HG03159 (cell line): Measurements from ENCODE around the gene IARS2.
"Not testable (repeated sequence)": the region's sequence is repeated elsewhere in the genome, so short reads cannot be mapped to it uniquely, and the experiment has no call there.

Source experiments
- ATAC-seq: cut with Tn5 transposase; IDR thresholded peaks from one replicate; pipeline ENCODE4 v1.9.1; 2021; ENCODE audit warnings: mild to moderate bottlenecking, moderate library complexity; ENCODE audit not compliant: unreplicated experiment

IARS2 gene

GRCh38 chr1:220164116-220164515, 70.2 kb downstream of the IARS2 start:
- no peak for ATAC-seq

- ATAC-seq = no peak
Measured at GRCh38 chr1:220164517-220164916, 70.6 kb downstream of the IARS2 start.

DNA sequence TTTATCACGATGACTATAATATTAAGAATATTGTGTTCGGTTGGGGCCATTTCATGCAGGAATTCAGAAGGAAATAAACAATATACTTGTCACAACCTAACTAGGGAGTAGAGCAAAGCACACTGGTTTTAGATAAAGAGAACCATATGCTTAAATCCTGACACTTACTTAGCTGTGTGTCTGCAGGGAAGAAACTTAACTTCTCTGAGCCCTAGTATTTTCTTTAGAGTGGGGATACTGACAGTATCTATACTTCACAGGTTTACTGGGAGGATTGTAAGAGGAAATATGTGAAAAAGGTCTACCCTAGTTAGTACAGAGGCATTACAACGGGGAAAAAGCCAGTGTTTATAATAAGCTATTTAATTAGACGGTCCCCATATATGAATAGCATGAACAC, 72.9 kb downstream of the IARS2 start:
- ATAC-seq = no peak

DNA sequence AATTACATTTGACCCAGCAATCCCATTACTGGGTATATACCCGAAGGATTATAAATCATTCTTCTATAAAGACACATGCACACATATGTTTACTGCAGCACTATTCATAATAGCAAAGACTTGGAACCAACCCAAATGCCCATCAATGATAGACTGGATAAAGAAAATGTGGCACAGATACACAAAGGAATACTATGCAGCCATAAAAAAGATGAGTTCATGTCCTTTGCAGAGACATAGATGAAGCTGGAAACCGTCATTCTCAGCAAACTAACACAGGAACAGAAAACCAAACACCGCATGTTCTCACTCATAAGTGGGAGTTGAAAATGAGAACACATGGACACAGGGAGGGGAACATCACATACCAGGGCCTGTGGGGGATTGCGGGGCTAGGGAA, 76.0 kb downstream of the IARS2 start:
- ATAC-seq = not testable (repeated sequence)

- no peak for ATAC-seq
Measured at GRCh38 chr1:220170836-220171526, 77.0 kb downstream of the IARS2 start.

- no peak for ATAC-seq
Measured at GRCh38 chr1:220176540-220176939, 82.6 kb downstream of the IARS2 start.

GRCh38 chr1:220182111-220182510, 88.2 kb downstream of the IARS2 start:
- no peak for ATAC-seq

DNA sequence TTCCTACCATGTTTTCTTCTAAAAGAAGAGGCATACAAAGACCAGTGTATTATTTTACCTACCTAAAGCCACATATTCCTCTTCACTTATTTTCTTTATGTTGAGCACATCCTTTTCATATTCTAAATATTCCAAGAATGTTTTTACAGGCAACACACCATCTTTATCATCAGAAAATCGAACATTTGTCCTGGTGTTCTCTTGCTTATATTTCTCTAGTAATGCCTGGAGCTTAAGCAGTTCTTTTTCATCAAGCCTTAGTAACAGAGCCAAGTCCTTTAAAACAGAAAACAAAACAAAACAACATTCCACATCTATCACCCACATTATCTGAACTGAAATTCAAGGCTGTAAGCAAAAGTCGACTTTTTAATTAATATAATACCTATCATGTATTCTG, 88.7 kb downstream of the IARS2 start:
- ATAC-seq = no peak

DNA sequence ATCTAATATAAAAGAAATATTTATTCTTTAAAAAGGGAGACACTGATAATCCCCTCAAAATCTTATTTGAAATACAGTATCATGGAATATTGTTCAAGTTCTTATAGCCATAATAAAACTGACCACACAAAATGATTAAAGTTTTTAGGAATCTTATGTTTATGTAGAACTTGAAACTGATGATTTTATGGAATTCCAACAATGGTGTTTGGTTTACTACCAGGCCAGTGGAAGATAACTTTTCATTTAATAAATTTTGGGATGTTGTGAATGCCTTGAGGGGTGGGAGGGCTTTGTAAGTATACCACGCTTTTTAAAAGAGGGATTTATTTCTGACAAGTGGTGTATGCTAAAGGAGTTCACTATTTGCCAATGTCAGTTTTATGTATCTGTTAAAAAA, 90.6 kb downstream of the IARS2 start:
- no peak for ATAC-seq

GRCh38 chr1:220186752-220187151, 92.8 kb downstream of the IARS2 start:
- ATAC-seq = no peak

DNA sequence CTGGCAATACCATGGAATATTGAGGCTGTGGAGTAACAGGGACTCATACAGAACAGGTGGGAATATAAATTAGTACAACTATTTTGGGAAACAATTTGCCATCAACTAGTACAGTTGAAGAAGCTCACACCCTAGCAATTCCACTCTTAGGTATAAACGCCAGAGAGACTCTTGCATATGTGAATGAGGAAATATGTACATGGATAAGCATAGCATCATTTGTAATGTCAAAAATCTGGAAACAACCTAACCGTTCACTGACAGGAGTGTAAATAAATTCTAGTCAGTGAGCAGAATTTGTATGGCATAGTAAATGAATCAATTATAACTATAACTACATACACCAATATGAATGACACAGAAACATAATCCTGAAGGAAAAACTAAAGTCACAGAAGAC, 94.6 kb downstream of the IARS2 start:
- ATAC-seq = no peak

DNA sequence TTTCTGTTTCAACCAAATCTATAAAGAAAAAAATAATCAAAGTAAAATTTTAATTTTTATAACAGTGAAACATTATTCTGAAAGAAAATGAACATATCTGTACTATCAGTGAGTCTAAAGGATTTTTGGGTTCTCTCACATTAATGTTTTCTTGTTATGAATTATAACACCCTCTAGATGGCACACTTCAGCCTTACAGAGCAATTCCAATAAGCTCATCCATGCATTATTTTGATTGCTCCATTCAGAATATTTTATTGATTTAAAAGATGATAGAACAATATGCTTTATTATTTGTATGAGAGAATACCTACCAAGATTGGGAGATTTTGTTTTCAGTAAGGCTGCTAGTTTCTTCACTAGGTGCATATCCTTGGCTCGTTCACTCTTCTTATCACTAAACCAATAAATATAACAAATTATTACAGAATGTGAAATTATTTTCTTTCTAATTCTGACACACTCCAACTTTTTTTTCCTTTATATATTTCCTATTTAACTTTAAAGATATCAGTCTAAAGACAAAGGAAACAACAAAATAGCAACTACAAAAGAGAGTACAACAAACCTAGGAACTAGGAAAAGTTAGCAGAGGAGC, 95.9 kb downstream of the IARS2 start:
- ATAC-seq = no peak

DNA sequence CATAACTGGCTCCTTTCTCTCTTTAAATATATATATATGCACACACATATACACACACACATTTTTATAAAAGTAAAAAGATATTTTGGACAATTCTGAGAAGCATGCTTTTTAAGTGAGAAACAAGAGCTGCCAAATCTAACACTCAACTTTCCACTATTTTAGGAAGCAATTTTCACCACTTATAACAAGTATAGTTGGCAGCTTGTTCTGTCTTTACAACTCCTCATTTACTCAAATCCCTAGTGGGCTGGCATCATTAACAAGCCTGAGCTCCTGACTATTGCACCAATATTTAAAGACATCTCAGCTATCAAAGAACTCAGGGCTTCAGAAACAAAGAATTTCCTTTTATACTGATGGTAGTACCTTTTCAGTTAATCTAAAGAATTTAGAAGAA, 101.8 kb downstream of the IARS2 start:
- no peak for ATAC-seq
